ENCODE data around the gene MARCHF9. TPM values are rescaled to one million over a fixed set of nuclear protein-coding genes. Genes with fewer than 3 reads are reported as not detected.

Gene MARCHF9
- total and polyA plus RNA-seq, 2 donors (not counting 1 experiment from before 2014, with no cell fraction given) = 81.4 to 128 TPM

- Mint-ChIP-seq H3K27ac (no peak overlapping the region), H3K9me3 (ENCODE audit: insufficient read depth) (no peaks in the 10 kb centered on the region), H3K27me3 (peaks cover 7% of the 10 kb centered on the region), H3K4me3 (no peak overlapping the region), H3K4me1 (peaks cover 40% of the 10 kb centered on the region)
- ChIA-PET CTCF (interaction anchor here (0.7 to 2.1 kb wide), 13 partner anchors 8 to 145 kb away, joined by 3 to 9 read pairs (median 5); partner anchors contain the start of genes EEF1AKMT3 and METTL1), POLR2A (interaction anchor here (0.5 to 1.6 kb wide), 2 partner anchors 13 to 15 kb away, joined by 4 to 5 read pairs; partner anchors contain the start of genes EEF1AKMT3 and METTL1)
- Histone ChIP-seq H4K20me1 (ENCODE audit: control insufficient read depth, insufficient read depth, low read length, poor library complexity, severe bottlenecking) (peaks cover 75% of the 10 kb centered on the region), H3K36me3 (replicated peaks in 1 of 2; ENCODE audit: control extremely low read depth in 1 of 2, control insufficient read depth in 1 of 2, extremely low read depth in 1 of 2, insufficient read depth in 2 of 2, low read length in 1 of 2) (peaks cover 1 to 41% of the 10 kb centered on the region in 2 experiments), H3K9me3 (ENCODE audit: control extremely low read depth in 1 of 3, control insufficient read depth in 2 of 3, insufficient read depth in 1 of 3, low read length in 2 of 3) (no peaks in the 10 kb centered on the region), H3K27ac (ENCODE audit: low read length in 2 of 2) (no peak overlapping the region), H3K4me1 (ENCODE audit: control insufficient read depth in 2 of 2, insufficient read depth in 2 of 2, low read length in 2 of 2) (peaks cover 18 to 35% of the 10 kb centered on the region in 2 donors), H2AFZ (ENCODE audit: insufficient read depth, low read depth, low read length, poor library complexity, severe bottlenecking) (no peak overlapping the region), H3K79me2 (ENCODE audit: control insufficient read depth, insufficient read depth, low read length) (peaks cover 56% of the 10 kb centered on the region), H3K27me3 (replicated peaks in 1 of 4; ENCODE audit: control extremely low read depth in 1 of 4, control insufficient read depth in 3 of 4, insufficient read depth in 4 of 4, low read length in 3 of 4) (peaks cover 0 to 6% (median 2%) of the 10 kb centered on the region in 4 experiments), H3K4me2 (replicated peaks; ENCODE audit: low read depth, low read length, poor library complexity, severe bottlenecking) (no peak overlapping the region), H3K9ac (ENCODE audit: low read length) (no peak overlapping the region), H3K4me3 (ENCODE audit: control extremely low read depth in 1 of 5, extremely low read depth in 1 of 5, insufficient read depth in 1 of 5, low read depth in 2 of 5, low read length in 4 of 5) (no peak overlapping the region)
- DNase-seq (peak; percentile 56), ATAC-seq (ENCODE audit: low read depth) (no peak)
- intact Hi-C loops (cut with micrococcal nuclease) = loop anchor here (5.0 to 10.0 kb wide), 5 partner anchors 73 to 675 kb away; partner anchors contain the start of genes CTDSP2, GLI1, INHBE and MARS1
- WGBS (ENCODE audit: insufficient coverage) = 50% methylated on average over 2 of the region's 3 CpGs
- TF ChIP-seq, protein P1, sequence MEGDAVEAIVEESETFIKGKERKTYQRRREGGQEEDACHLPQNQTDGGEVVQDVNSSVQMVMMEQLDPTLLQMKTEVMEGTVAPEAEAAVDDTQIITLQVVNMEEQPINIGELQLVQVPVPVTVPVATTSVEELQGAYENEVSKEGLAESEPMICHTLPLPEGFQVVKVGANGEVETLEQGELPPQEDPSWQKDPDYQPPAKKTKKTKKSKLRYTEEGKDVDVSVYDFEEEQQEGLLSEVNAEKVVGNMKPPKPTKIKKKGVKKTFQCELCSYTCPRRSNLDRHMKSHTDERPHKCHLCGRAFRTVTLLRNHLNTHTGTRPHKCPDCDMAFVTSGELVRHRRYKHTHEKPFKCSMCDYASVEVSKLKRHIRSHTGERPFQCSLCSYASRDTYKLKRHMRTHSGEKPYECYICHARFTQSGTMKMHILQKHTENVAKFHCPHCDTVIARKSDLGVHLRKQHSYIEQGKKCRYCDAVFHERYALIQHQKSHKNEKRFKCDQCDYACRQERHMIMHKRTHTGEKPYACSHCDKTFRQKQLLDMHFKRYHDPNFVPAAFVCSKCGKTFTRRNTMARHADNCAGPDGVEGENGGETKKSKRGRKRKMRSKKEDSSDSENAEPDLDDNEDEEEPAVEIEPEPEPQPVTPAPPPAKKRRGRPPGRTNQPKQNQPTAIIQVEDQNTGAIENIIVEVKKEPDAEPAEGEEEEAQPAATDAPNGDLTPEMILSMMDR (IDR thresholded peaks at IDR 0.05) = peak; percentile 71
- TF ChIP-seq EZH2 (IDR thresholded peaks at IDR 0.05; ENCODE audit: borderline replicate concordance, insufficient read depth, low read depth, low read length, poor library complexity, severe bottlenecking) = no peak
Observed at GRCh38 chr12:57759360-57759980, 4.6 kb downstream of the MARCHF9 start.
